Activated CD4-positive, alpha-beta T cell treated with anti-CD3 and anti-CD28 coated beads, Interleukin-2, Interleukin-6, amounts not matched to agents 100 ng/mL and 50 ng/mL, durations not matched to agents 16 hours and 8 hours (primary cell): ENCODE measurements around the gene CDH4.

Experiments used
- DNase-seq: peaks from one replicate; pipeline ENCODE4 v3.0.0-alpha.2; 2020

The CDH4 gene

GRCh38 chr20:61331543-61331942 is 79.5 kb downstream of the CDH4 start:
- DNase-seq = no peak

GRCh38 chr20:61332016-61332975 is 80.2 kb downstream of the CDH4 start:
- DNase-seq = no peak

GRCh38 chr20:61333484-61334108 is 81.5 kb downstream of the CDH4 start:
- DNase-seq = no peak

- DNase-seq = no peak
These were observed 88.1 kb downstream of the CDH4 start for GRCh38 chr20:61340157-61340556.

GRCh38 chr20:61341605-61342004 is 89.5 kb downstream of the CDH4 start:
- DNase-seq = no peak

GRCh38 chr20:61343934-61344333 is 91.9 kb downstream of the CDH4 start:
- DNase-seq = no peak

- DNase-seq = no peak
These were observed 93.6 kb downstream of the CDH4 start for GRCh38 chr20:61345656-61346055.

GRCh38 chr20:61346996-61347395 is 94.9 kb downstream of the CDH4 start:
- DNase-seq = no peak

GRCh38 chr20:61347443-61347842 is 95.4 kb downstream of the CDH4 start:
- no peak for DNase-seq

- no peak for DNase-seq
These were observed 97.5 kb downstream of the CDH4 start for GRCh38 chr20:61349447-61350165.

- no peak for DNase-seq
These were observed 98.6 kb downstream of the CDH4 start for GRCh38 chr20:61350500-61351250.

GRCh38 chr20:61352346-61353260 is 100.5 kb downstream of the CDH4 start:
- DNase-seq = no peak

GRCh38 chr20:61353261-61354000 is 101.4 kb downstream of the CDH4 start:
- no peak for DNase-seq

- no peak for DNase-seq
These were observed 101.9 kb downstream of the CDH4 start for GRCh38 chr20:61354001-61354390.

- no peak for DNase-seq
These were observed 102.4 kb downstream of the CDH4 start for GRCh38 chr20:61354501-61354900.

- no peak for DNase-seq
These were observed 102.9 kb downstream of the CDH4 start for GRCh38 chr20:61354901-61355495.

- no peak for DNase-seq
These were observed 103.5 kb downstream of the CDH4 start for GRCh38 chr20:61355585-61355984.

- DNase-seq = no peak
These were observed 104.1 kb downstream of the CDH4 start for GRCh38 chr20:61356196-61356595.

- DNase-seq = no peak
These were observed 105.1 kb downstream of the CDH4 start for GRCh38 chr20:61357119-61357518.

GRCh38 chr20:61359254-61359653 is 107.2 kb downstream of the CDH4 start:
- no peak for DNase-seq

- no peak for DNase-seq
These were observed 108.2 kb downstream of the CDH4 start for GRCh38 chr20:61360296-61360695.
